GM06990 (cell line): ENCODE measurements around the gene HCN4.

Experiments
- DNase-seq: peaks from one replicate; pipeline ENCODE4 v3.0.0-alpha.2; 2011; ENCODE audit not compliant: insufficient read length; ENCODE audit errors: extremely low read depth
- H3K27me3 ChIP-seq: replicated peaks from 2 replicates; pipeline ENCODE4 v1.6.0; 2011; ENCODE audit warnings: low read length; ENCODE audit not compliant: control insufficient read depth, insufficient read depth
- H3K36me3 ChIP-seq: 2 replicates; pipeline ENCODE4 v1.5.1; 2011; ENCODE audit warnings: low read length; ENCODE audit not compliant: control insufficient read depth, insufficient read depth
- H3K4me3 ChIP-seq: replicated peaks from 2 replicates; pipeline ENCODE4 v1.5.1; 2011; ENCODE audit warnings: low read depth, mild to moderate bottlenecking, control low read depth, low read length
- CTCF ChIP-seq: IDR thresholded peaks from 2 replicates; pipeline ENCODE4 v1.5.1; 2011; ENCODE audit warnings: low read length, control low read depth, mild to moderate bottlenecking, inconsistent platforms; ENCODE audit not compliant: insufficient read depth, poor library complexity, severe bottlenecking

Gene HCN4

GRCh38 chr15:73291441-73291840 lies 77.3 kb downstream of the HCN4 start:
- no peaks in the 10 kb centered on the region for H3K36me3 ChIP-seq
- DNase-seq, result no peak
- TF ChIP-seq CTCF, result no peak
- no peak overlapping the region for H3K4me3 ChIP-seq
- H3K27me3 ChIP-seq, result no peaks in the 10 kb centered on the region; the same call in 1 of the 2 replicates

GRCh38 chr15:73287019-73287418 lies 81.7 kb downstream of the HCN4 start:
- H3K27me3 ChIP-seq, result no peaks in the 10 kb centered on the region; the same call in 1 of the 2 replicates
- no peaks in the 10 kb centered on the region for H3K36me3 ChIP-seq
- no peak for DNase-seq
- no peak for TF ChIP-seq CTCF
- H3K4me3 ChIP-seq, result no peak overlapping the region

GRCh38 chr15:73286311-73286710 lies 82.4 kb downstream of the HCN4 start:
- Histone ChIP-seq H3K27me3 (no peaks in the 10 kb centered on the region; the same call in none of the 2 replicates), H3K4me3 (no peak overlapping the region), H3K36me3 (no peaks in the 10 kb centered on the region)
- TF ChIP-seq CTCF, result no peak
- no peak for DNase-seq

- H3K36me3 ChIP-seq, result no peaks in the 10 kb centered on the region
- DNase-seq, result no peak
- TF ChIP-seq CTCF, result no peak
- no peaks in the 10 kb centered on the region; the same call in 1 of the 2 replicates for H3K27me3 ChIP-seq
- no peak overlapping the region for H3K4me3 ChIP-seq
These were observed 84.6 kb downstream of the HCN4 start for GRCh38 chr15:73284090-73284716.

GRCh38 chr15:73283366-73283962 lies 85.3 kb downstream of the HCN4 start:
- DNase-seq, result no peak
- Histone ChIP-seq H3K36me3 (no peaks in the 10 kb centered on the region), H3K4me3 (no peak overlapping the region), H3K27me3 (no peaks in the 10 kb centered on the region; the same call in 1 of the 2 replicates)
- no peak for TF ChIP-seq CTCF
